Stimulated activated CD4-positive, alpha-beta T cell treated with anti-CD3 and anti-CD28 coated beads, Interleukin-1b, Interleukin-23, amount 100 ng/mL, for 48 hours (primary cell): ENCODE measurements around the gene PPP1R3G.
"Not testable (repeated sequence)": the region's sequence is repeated elsewhere in the genome, so short reads cannot be mapped to it uniquely, and the experiment has no call there.

ENCODE experiments used
- DNase-seq: peaks from one replicate; pipeline ENCODE4 v3.0.0-alpha.2; 2020

The PPP1R3G gene

GRCh38 chr6:5084781-5085647, at the start of gene PPP1R3G:
TSS of gene PPP1R3G (plus strand) at chr6:5085341. CDS start at chr6:5085486, 145 bp downstream.
- no peak for DNase-seq

GRCh38 chr6:5036269-5036668, 48.9 kb upstream of the PPP1R3G start:
- no peak for DNase-seq

GRCh38 chr6:5041955-5042354, 43.2 kb upstream of the PPP1R3G start:
- DNase-seq = no peak

GRCh38 chr6:5042436-5042835, 42.7 kb upstream of the PPP1R3G start:
- DNase-seq = no peak

GRCh38 chr6:5044866-5045265, 40.3 kb upstream of the PPP1R3G start:
- no peak for DNase-seq

GRCh38 chr6:5045416-5045815, 39.7 kb upstream of the PPP1R3G start:
- no peak for DNase-seq

GRCh38 chr6:5046430-5046829, 38.7 kb upstream of the PPP1R3G start:
- DNase-seq = no peak

- no peak for DNase-seq
Measured at GRCh38 chr6:5050009-5050408, 35.1 kb upstream of the PPP1R3G start.

GRCh38 chr6:5051394-5051793, 33.7 kb upstream of the PPP1R3G start:
- DNase-seq = no peak

- no peak for DNase-seq
Measured at GRCh38 chr6:5053038-5053437, 32.1 kb upstream of the PPP1R3G start.

GRCh38 chr6:5053864-5054244, 31.3 kb upstream of the PPP1R3G start:
- DNase-seq = no peak

- DNase-seq = no peak
Measured at GRCh38 chr6:5054245-5054873, 30.8 kb upstream of the PPP1R3G start.

GRCh38 chr6:5055118-5055517, 30.0 kb upstream of the PPP1R3G start:
- DNase-seq = no peak

- no peak for DNase-seq
Measured at GRCh38 chr6:5058254-5058653, 26.9 kb upstream of the PPP1R3G start.

GRCh38 chr6:5059036-5059896, 25.9 kb upstream of the PPP1R3G start:
- no peak for DNase-seq

GRCh38 chr6:5060439-5060838, 24.7 kb upstream of the PPP1R3G start:
- DNase-seq = not testable (repeated sequence)

GRCh38 chr6:5061152-5061551, 24.0 kb upstream of the PPP1R3G start:
- no peak for DNase-seq

- no peak for DNase-seq
Measured at GRCh38 chr6:5063617-5064016, 21.5 kb upstream of the PPP1R3G start.

- no peak for DNase-seq
Measured at GRCh38 chr6:5066456-5067093, 18.6 kb upstream of the PPP1R3G start.

GRCh38 chr6:5067305-5067704, 17.8 kb upstream of the PPP1R3G start:
- no peak for DNase-seq

GRCh38 chr6:5068153-5068751, 16.9 kb upstream of the PPP1R3G start:
- DNase-seq = no peak

GRCh38 chr6:5071216-5071615, 13.9 kb upstream of the PPP1R3G start:
- DNase-seq = no peak

GRCh38 chr6:5072440-5072839, 12.7 kb upstream of the PPP1R3G start:
- DNase-seq = no peak
